Mesothelial cell of epicardium (in vitro differentiated cells): ENCODE measurements around the gene KIF21B. TPM values are rescaled to one million over a fixed set of nuclear protein-coding genes. Genes with fewer than 3 reads are reported as not detected.

ENCODE experiments used
- DNase-seq, 2 experiments: peaks; one replicate each; pipeline ENCODE4 v3.0.0; 2021; ENCODE audit warnings: low spot score in 2 of 2; ENCODE audit not compliant: unreplicated experiment in 2 of 2
- H3K27ac Mint-ChIP-seq: 2 replicates; pipeline ENCODE4 v1.8.0; 2021; ENCODE audit warnings: mixed read lengths
- H3K27me3 Mint-ChIP-seq: 2 replicates; pipeline ENCODE4 v1.8.0; 2021; ENCODE audit warnings: low read depth, mixed read lengths
- H3K36me3 Mint-ChIP-seq: 2 replicates; pipeline ENCODE4 v1.8.0; 2021; ENCODE audit warnings: mixed read lengths
- H3K4me1 Mint-ChIP-seq: 2 replicates; pipeline ENCODE4 v1.8.0; 2021; ENCODE audit warnings: mixed read lengths
- H3K4me3 Mint-ChIP-seq: 2 replicates; pipeline ENCODE4 v1.8.0; 2021; ENCODE audit warnings: mild to moderate bottlenecking, moderate library complexity, mixed read lengths
- H3K9me3 Mint-ChIP-seq: 2 replicates; pipeline ENCODE4 v1.8.0; 2021; ENCODE audit warnings: mixed read lengths
- CTCF ChIP-seq: fragments of 200-600 bp; sonication (generic); IDR thresholded peaks from one replicate; pipeline ENCODE4 v1.5.0; 2021; ENCODE audit warnings: antibody characterized with exemption; ENCODE audit not compliant: unreplicated experiment
- total RNA-seq: library from RNA; stranded (reverse); gene quantifications from 3 replicates; pipeline ENCODE4 v1.2.1, GENCODE V29; 2021

KIF21B gene
- total RNA-seq, 1 donor from 2014 or later = 7.0 TPM

DNA sequence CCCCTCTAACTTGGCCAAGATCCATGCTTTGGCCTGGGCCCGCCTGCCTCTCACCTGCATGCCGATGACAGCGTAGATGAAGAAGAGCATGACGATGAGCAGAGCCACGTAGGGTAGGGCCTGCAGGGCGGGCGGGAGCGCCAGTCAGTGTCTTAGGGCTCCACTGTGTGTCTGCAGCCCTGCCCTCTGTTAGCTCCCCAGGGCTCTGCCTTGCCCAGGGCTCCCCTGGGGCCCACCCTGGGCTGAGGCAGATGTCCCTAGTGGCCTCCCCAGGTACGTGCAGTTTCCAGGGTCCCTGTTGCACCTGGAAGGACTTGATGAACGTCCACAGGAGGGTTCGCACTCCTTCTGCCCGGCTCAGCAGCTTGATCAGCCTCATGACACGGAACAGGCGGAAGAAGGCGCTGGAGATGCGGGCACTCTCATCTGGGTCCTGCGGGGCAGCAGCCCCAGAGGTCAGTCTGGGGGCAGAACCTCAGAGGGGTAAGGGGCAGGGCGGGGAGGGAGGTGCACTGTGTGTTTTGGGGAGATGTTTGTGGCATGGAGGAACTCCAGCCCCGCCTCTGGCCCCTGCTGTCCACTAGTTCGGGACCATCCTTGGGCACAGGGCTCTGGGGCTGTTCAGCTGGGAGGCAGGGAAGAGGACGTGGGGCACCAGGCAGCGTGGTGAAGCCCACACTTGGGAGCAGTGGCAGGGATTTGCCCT is 29.8 kb upstream of the KIF21B start:
- peaks cover 35% of the 10 kb centered on the region for H3K4me1 Mint-ChIP-seq
- H3K4me3 Mint-ChIP-seq = no peak overlapping the region
- DNase-seq = no peak
- no peak overlapping the region for H3K27ac Mint-ChIP-seq
- H3K27me3 Mint-ChIP-seq = peaks cover 12% of the 10 kb centered on the region
- no peak for TF ChIP-seq CTCF
- no peaks in the 10 kb centered on the region for H3K9me3 Mint-ChIP-seq
- H3K36me3 Mint-ChIP-seq = no peaks in the 10 kb centered on the region

DNA sequence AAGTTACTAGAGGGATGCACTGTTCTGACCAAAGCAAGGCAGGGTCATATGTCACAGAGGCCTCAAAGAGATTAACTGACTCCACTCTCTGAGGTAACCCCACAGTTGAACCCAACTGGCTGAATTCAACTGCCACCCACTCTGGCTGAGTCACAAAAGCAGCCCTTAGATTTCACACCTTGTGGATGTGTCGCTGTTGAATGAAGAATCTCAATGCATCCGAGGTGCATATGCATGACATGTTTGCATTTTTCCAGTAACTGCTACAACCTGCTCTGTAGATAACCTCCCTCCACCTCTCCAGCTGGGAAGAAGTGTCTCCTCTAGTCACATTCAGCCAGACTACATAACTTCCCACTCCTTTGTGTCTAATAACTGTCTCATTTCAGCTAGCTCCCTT is 27.9 kb upstream of the KIF21B start:
- no peak for TF ChIP-seq CTCF
- no peaks in the 10 kb centered on the region for H3K9me3 Mint-ChIP-seq
- peaks cover 32% of the 10 kb centered on the region for H3K4me1 Mint-ChIP-seq
- DNase-seq = no peak
- H3K27ac Mint-ChIP-seq = no peak overlapping the region
- H3K27me3 Mint-ChIP-seq = peaks cover 14% of the 10 kb centered on the region
- H3K36me3 Mint-ChIP-seq = no peaks in the 10 kb centered on the region
- no peak overlapping the region for H3K4me3 Mint-ChIP-seq

GRCh38 chr1:201050515-201051277 is 27.2 kb upstream of the KIF21B start:
- no peak overlapping the region for H3K4me3 Mint-ChIP-seq
- H3K36me3 Mint-ChIP-seq = no peaks in the 10 kb centered on the region
- peaks cover 26% of the 10 kb centered on the region for H3K4me1 Mint-ChIP-seq
- H3K9me3 Mint-ChIP-seq = no peaks in the 10 kb centered on the region
- no peak for DNase-seq
- H3K27me3 Mint-ChIP-seq = peaks cover 14% of the 10 kb centered on the region
- H3K27ac Mint-ChIP-seq = no peak overlapping the region
- TF ChIP-seq CTCF = no peak

DNA sequence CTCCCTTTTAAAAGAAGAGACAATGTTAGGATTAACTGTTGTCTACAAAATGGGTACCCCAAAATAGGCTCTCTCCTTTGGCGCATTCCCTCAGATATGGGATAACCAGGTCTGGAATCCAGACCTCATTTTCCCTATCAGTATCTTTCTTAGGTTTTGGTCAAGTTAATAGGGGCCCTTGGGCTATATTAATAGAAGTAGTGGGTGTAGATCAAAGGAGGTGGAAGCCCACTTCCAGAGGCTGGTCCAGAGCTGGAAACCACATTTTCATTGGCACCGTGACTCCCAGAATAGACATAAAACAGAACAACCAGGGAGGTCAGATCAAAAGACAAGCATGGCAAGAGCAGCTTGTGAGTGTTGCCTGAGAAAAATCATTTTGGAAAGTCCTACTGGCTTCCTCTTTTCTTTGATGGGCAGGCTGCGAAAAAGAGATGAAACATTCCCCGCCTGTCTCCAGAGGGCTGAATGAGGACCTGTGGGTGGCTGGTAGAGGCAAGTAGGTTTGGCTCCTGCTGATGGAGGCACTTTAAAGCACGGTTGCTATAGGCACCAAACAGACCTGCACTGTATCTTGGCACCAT is 25.8 kb upstream of the KIF21B start:
- no peak for TF ChIP-seq CTCF
- Mint-ChIP-seq H3K9me3 (no peaks in the 10 kb centered on the region), H3K36me3 (no peaks in the 10 kb centered on the region), H3K4me3 (no peak overlapping the region), H3K4me1 (peaks cover 22% of the 10 kb centered on the region), H3K27ac (no peak overlapping the region), H3K27me3 (peaks cover 18% of the 10 kb centered on the region)
- no peak for DNase-seq

- Mint-ChIP-seq H3K4me3 (no peak overlapping the region), H3K4me1 (peaks cover 17% of the 10 kb centered on the region), H3K27ac (no peak overlapping the region), H3K36me3 (no peaks in the 10 kb centered on the region), H3K27me3 (peaks cover 20% of the 10 kb centered on the region), H3K9me3 (no peaks in the 10 kb centered on the region)
- no peak for DNase-seq
- TF ChIP-seq CTCF = no peak
These were observed 25.0 kb upstream of the KIF21B start for GRCh38 chr1:201048521-201048920.
